ENCODE data around the gene ZMYM2. TPM values are rescaled to one million over a fixed set of nuclear protein-coding genes. Genes with fewer than 3 reads are reported as not detected.

ZMYM2 gene
- total RNA-seq, 4 donors from 2014 or later = 54.7 to 175 (median 98.3) TPM

GRCh38 chr13:20016649-20017364, 58.3 kb downstream of the ZMYM2 start:
- Histone ChIP-seq H3K27me3 (no peaks in the 10 kb centered on the region), H3K4me1 (no peaks in the 10 kb centered on the region), H3K4me3 (no peak overlapping the region), H3K36me3 (no peaks in the 10 kb centered on the region), H3K9me3 (peaks cover 0 to 25% of the 10 kb centered on the region in 2 donors), H3K27ac (no peak overlapping the region)
- intact Hi-C loops (cut with DNase I; ENCODE audit: low total_unique reads) = no loop called here
- no peak for DNase-seq
- no peak for TF ChIP-seq POLR2A (IDR thresholded peaks at IDR 0.05)
- no peak for TF ChIP-seq CTCF (IDR thresholded peaks at IDR 0.05)

GRCh38 chr13:20017365-20017711, 58.8 kb downstream of the ZMYM2 start:
- H3K27ac ChIP-seq = no peak overlapping the region
- intact Hi-C loops (cut with DNase I; ENCODE audit: low total_unique reads) = no loop called here

GRCh38 chr13:20019043-20019442, 60.5 kb downstream of the ZMYM2 start:
- H3K27ac ChIP-seq = no peak overlapping the region
- H3K27me3 ChIP-seq = no peaks in the 10 kb centered on the region
- no peaks in the 10 kb centered on the region for H3K36me3 ChIP-seq
- TF ChIP-seq POLR2A (IDR thresholded peaks at IDR 0.05) = no peak
- TF ChIP-seq CTCF (IDR thresholded peaks at IDR 0.05) = no peak
- peaks cover 0 to 23% of the 10 kb centered on the region in 2 donors for H3K9me3 ChIP-seq
- DNase-seq = no peak
- no peaks in the 10 kb centered on the region for H3K4me1 ChIP-seq
- intact Hi-C loops (cut with DNase I; ENCODE audit: low total_unique reads) = no loop called here
- no peak overlapping the region for H3K4me3 ChIP-seq

More at GRCh38 chr13:20017365-20017711, 58.8 kb downstream of the ZMYM2 start:
- H3K4me1 ChIP-seq = no peaks in the 10 kb centered on the region
- no peaks in the 10 kb centered on the region for H3K36me3 ChIP-seq
- no peaks in the 10 kb centered on the region for H3K27me3 ChIP-seq
- no peak for TF ChIP-seq CTCF (IDR thresholded peaks at IDR 0.05)
- no peak for TF ChIP-seq POLR2A (IDR thresholded peaks at IDR 0.05)
- peaks cover 0 to 25% of the 10 kb centered on the region in 2 donors for H3K9me3 ChIP-seq
- DNase-seq = no peak
- H3K4me3 ChIP-seq = no peak overlapping the region

GRCh38 chr13:20024702-20025101, 66.2 kb downstream of the ZMYM2 start:
- no peaks in the 10 kb centered on the region for H3K36me3 ChIP-seq

GRCh38 chr13:20028953-20029352, 70.4 kb downstream of the ZMYM2 start:
- Histone ChIP-seq H3K27ac (no peak overlapping the region), H3K36me3 (no peaks in the 10 kb centered on the region), H3K4me3 (no peak overlapping the region), H3K27me3 (no peaks in the 10 kb centered on the region), H3K4me1 (no peaks in the 10 kb centered on the region), H3K9me3 (no peaks in the 10 kb centered on the region)
- DNase-seq = no peak
- no peak for TF ChIP-seq POLR2A (IDR thresholded peaks at IDR 0.05)
- no peak for TF ChIP-seq CTCF (IDR thresholded peaks at IDR 0.05)
- intact Hi-C loops (cut with DNase I; ENCODE audit: low total_unique reads) = no loop called here

More at GRCh38 chr13:20024702-20025101, 66.2 kb downstream of the ZMYM2 start:
- no peak overlapping the region for H3K27ac ChIP-seq
- no peaks in the 10 kb centered on the region for H3K27me3 ChIP-seq
- no peaks in the 10 kb centered on the region for H3K9me3 ChIP-seq
- intact Hi-C loops (cut with DNase I; ENCODE audit: low total_unique reads) = no loop called here
- no peak for DNase-seq
- TF ChIP-seq POLR2A (IDR thresholded peaks at IDR 0.05) = no peak
- H3K4me1 ChIP-seq = no peaks in the 10 kb centered on the region
- H3K4me3 ChIP-seq = no peak overlapping the region

Data from uterus (tissue), 4 donors.